GM23338 (cell line): ENCODE measurements around the gene GNAI3. TPM values are rescaled to one million over a fixed set of nuclear protein-coding genes. Genes with fewer than 3 reads are reported as not detected.

Source experiments
- ATAC-seq: fragments of 200-7000 bp; cut with Tn5 transposase; 3 replicates; pipeline ENCODE4 v1.9.1; 2020
- DNase-seq: peaks from one replicate; pipeline ENCODE4 v3.0.0-alpha.2; 2015; ENCODE audit warnings: low spot score
- H2AFZ ChIP-seq: fragments of 200-600 bp; sonication (generic); 2 replicates; pipeline ENCODE4 v1.8.0; 2016; ENCODE audit warnings: antibody characterized with exemption, mild to moderate bottlenecking, moderate library complexity
- H3F3A ChIP-seq: fragments of 200-600 bp; sonication (generic); replicated peaks from 2 replicates; pipeline ENCODE4 v1.8.0; 2017; ENCODE audit warnings: antibody characterized with exemption, mixed run types, low read depth
- H3K27ac ChIP-seq: fragments of 200-600 bp; sonication (generic); 2 replicates; pipeline ENCODE4 v1.6.1; 2016; ENCODE audit warnings: low read depth
- H3K27me3 ChIP-seq: fragments of 200-600 bp; sonication (generic); 2 replicates; pipeline ENCODE4 v1.8.0; 2016; ENCODE audit warnings: mild to moderate bottlenecking, mixed run types, moderate library complexity; ENCODE audit not compliant: insufficient read depth
- H3K36me3 ChIP-seq: fragments of 200-600 bp; sonication (generic); 2 replicates; pipeline ENCODE4 v1.8.0; 2016; ENCODE audit warnings: mild to moderate bottlenecking; ENCODE audit not compliant: insufficient read depth
- H3K4me1 ChIP-seq: fragments of 200-600 bp; sonication (generic); 2 replicates; pipeline ENCODE4 v1.8.0; 2016; ENCODE audit warnings: mild to moderate bottlenecking, moderate library complexity; ENCODE audit not compliant: insufficient read depth
- H3K4me2 ChIP-seq: fragments of 200-600 bp; sonication (generic); 2 replicates; pipeline ENCODE4 v1.7.1; 2017; ENCODE audit warnings: mixed run types
- H3K4me3 ChIP-seq: fragments of 200-600 bp; sonication (generic); 2 replicates; pipeline ENCODE4 v1.6.1; 2016; ENCODE audit warnings: mixed run types
- H3K79me2 ChIP-seq: fragments of 200-600 bp; sonication (generic); replicated peaks from 2 replicates; pipeline ENCODE4 v1.8.0; 2017; ENCODE audit warnings: mild to moderate bottlenecking; ENCODE audit not compliant: insufficient read depth
- H3K9me2 ChIP-seq: fragments of 200-600 bp; sonication (generic); 2 replicates; pipeline ENCODE4 v1.8.0; 2017; ENCODE audit not compliant: insufficient read depth
- H4K20me1 ChIP-seq: fragments of 200-600 bp; sonication (generic); replicated peaks from 2 replicates; pipeline ENCODE4 v1.8.0; 2017; ENCODE audit warnings: mild to moderate bottlenecking; ENCODE audit not compliant: insufficient read depth
- H3K27ac Mint-ChIP-seq: 2 replicates; pipeline ENCODE4 v1.8.0; 2020; ENCODE audit warnings: inconsistent platforms, mild to moderate bottlenecking, moderate library complexity, mixed read lengths
- H3K27me3 Mint-ChIP-seq: 3 replicates; pipeline ENCODE4 v1.8.0; 2022; ENCODE audit warnings: low read depth, mild to moderate bottlenecking, moderate library complexity, mixed read lengths, inconsistent platforms; ENCODE audit not compliant: insufficient read depth, poor library complexity
- H3K36me3 Mint-ChIP-seq: 3 replicates; pipeline ENCODE4 v1.8.0; 2021; ENCODE audit warnings: low read depth, mild to moderate bottlenecking, inconsistent platforms, moderate library complexity, mixed read lengths
- H3K4me1 Mint-ChIP-seq: 3 replicates; pipeline ENCODE4 v1.8.0; 2020; ENCODE audit warnings: mild to moderate bottlenecking, inconsistent platforms, mixed read lengths
- H3K4me3 Mint-ChIP-seq: 3 replicates; pipeline ENCODE4 v1.8.0; 2021; ENCODE audit warnings: moderate library complexity, mild to moderate bottlenecking, inconsistent platforms, mixed read lengths
- H3K9me3 Mint-ChIP-seq: 3 replicates; pipeline ENCODE4 v1.8.0; 2020; ENCODE audit warnings: moderate library complexity, mild to moderate bottlenecking, inconsistent platforms, mixed read lengths
- CREB1 ChIP-seq: fragments of 250-450 bp; sonication (Bioruptor Pico); IDR thresholded peaks from 2 replicates; pipeline ENCODE4 v1.5.0; 2020; ENCODE audit warnings: low read depth, mild to moderate bottlenecking, moderate library complexity
- ETS1 ChIP-seq: IDR thresholded peaks from 2 replicates; pipeline ENCODE4 v1.6.1; 2016; ENCODE audit warnings: antibody characterized with exemption
- EZH2 ChIP-seq: fragments of 200-600 bp; sonication (generic); IDR thresholded peaks from one replicate; pipeline ENCODE4 v1.8.0; 2017; ENCODE audit warnings: antibody characterized with exemption, mild to moderate bottlenecking, low read depth; ENCODE audit not compliant: unreplicated experiment
- EZH2phosphoT487 ChIP-seq: fragments of 200-600 bp; sonication (generic); IDR thresholded peaks from one replicate; pipeline ENCODE4 v1.8.1; 2018; ENCODE audit warnings: antibody characterized with exemption; ENCODE audit not compliant: unreplicated experiment
- JUNB ChIP-seq: IDR thresholded peaks from one replicate; pipeline ENCODE4 v1.6.1; 2016; ENCODE audit warnings: antibody characterized with exemption; ENCODE audit not compliant: unreplicated experiment
- NANOG ChIP-seq: IDR thresholded peaks from 2 replicates; pipeline ENCODE4 v1.6.1; 2016; ENCODE audit warnings: antibody characterized with exemption, borderline replicate concordance
- POLR2AphosphoS5 ChIP-seq: IDR thresholded peaks from 2 replicates; pipeline ENCODE4 v1.6.1; 2016; ENCODE audit warnings: antibody characterized with exemption, low read depth
- REST ChIP-seq: IDR thresholded peaks from one replicate; pipeline ENCODE4 v1.6.1; 2018; ENCODE audit warnings: antibody characterized with exemption; ENCODE audit not compliant: unreplicated experiment
- STAT1 ChIP-seq: IDR thresholded peaks from one replicate; pipeline ENCODE4 v1.6.1; 2016; ENCODE audit warnings: antibody characterized with exemption; ENCODE audit not compliant: unreplicated experiment
- ZNF114 ChIP-seq: fragments of 250-450 bp; sonication (Bioruptor Pico); IDR thresholded peaks from 2 replicates; pipeline ENCODE4 v1.5.0; 2020; ENCODE audit warnings: mild to moderate bottlenecking, moderate library complexity
- ZNF331 ChIP-seq: fragments of 250-450 bp; sonication (Bioruptor Pico); IDR thresholded peaks from 2 replicates; pipeline ENCODE4 v1.5.0; 2020; ENCODE audit warnings: low read depth, mild to moderate bottlenecking, moderate library complexity
- ZNF462 ChIP-seq: fragments of 250-450 bp; sonication (Bioruptor Pico); IDR thresholded peaks from 2 replicates; pipeline ENCODE4 v1.5.0; 2020; ENCODE audit warnings: mild to moderate bottlenecking, moderate library complexity
- polyA plus RNA-seq: library from polyadenylated mRNA; unstranded; fragments of >200 nt; fragmentation: Nextera tagmentation; extraction: Ambion mirVana; gene quantifications from 2 replicates; pipeline ENCODE4 v1.2.1, GENCODE V29; 2016
- total RNA-seq: library from RNA; depleted of rRNA; stranded (reverse); fragments of >200 nt; shearing (Covaris generic); gene quantifications from 2 replicates; pipeline ENCODE4 v1.2.3, GENCODE V29; 2014
- TF ChIP-seq, protein P1 (sequence below), 2 experiments: fragments of 200-600 bp in 1 of 2; sonication (generic) in 1 of 2; conservative IDR thresholded peaks; 2 replicates each; pipeline versions ENCODE4 v1.5.1 to v1.6.1; 2016 to 2017; ENCODE audit warnings: antibody characterized with exemption in 2 of 2, low read depth in 2 of 2, mild to moderate bottlenecking in 2 of 2, moderate library complexity in 1 of 2

Gene GNAI3
- total and polyA plus RNA-seq, 2 experiments from 2014 or later, result 4.5 to 10.2 TPM

GRCh38 chr1:109649491-109649914 is 101.1 kb downstream of the GNAI3 start:
- no peaks in the 10 kb centered on the region for H3K36me3 Mint-ChIP-seq
- Histone ChIP-seq H3K4me3 (no peak overlapping the region), H4K20me1 (no peaks in the 10 kb centered on the region), H3K4me2 (no peak overlapping the region), H3K36me3 (no peaks in the 10 kb centered on the region), H3K27ac (no peak overlapping the region), H3K27me3 (peaks cover 11% of the 10 kb centered on the region), H2AFZ (0 out of 2 replicates have a peak overlapping the region, but pooled peaks have one; percentile 20), H3K9me2 (no peaks in the 10 kb centered on the region), H3K4me1 (no peaks in the 10 kb centered on the region), H3F3A (no peaks in the 10 kb centered on the region), H3K79me2 (no peaks in the 10 kb centered on the region)
- H3K27me3 Mint-ChIP-seq, result peaks cover 2% of the 10 kb centered on the region
- DNase-seq (no peak), ATAC-seq (no peak)
- H3K4me3 Mint-ChIP-seq, result no peak overlapping the region
- no peak for TF ChIP-seq JUNB
- TF ChIP-seq STAT1, result no peak
- TF ChIP-seq EZH2, result no peak
- no peak for TF ChIP-seq POLR2AphosphoS5
- no peak for TF ChIP-seq EZH2phosphoT487
- no peak for TF ChIP-seq NANOG
- no peak for TF ChIP-seq ETS1
- TF ChIP-seq ZNF114 (CRISPR knock-in tag), result no peak
- TF ChIP-seq ZNF462, result no peak
- TF ChIP-seq, protein P1, sequence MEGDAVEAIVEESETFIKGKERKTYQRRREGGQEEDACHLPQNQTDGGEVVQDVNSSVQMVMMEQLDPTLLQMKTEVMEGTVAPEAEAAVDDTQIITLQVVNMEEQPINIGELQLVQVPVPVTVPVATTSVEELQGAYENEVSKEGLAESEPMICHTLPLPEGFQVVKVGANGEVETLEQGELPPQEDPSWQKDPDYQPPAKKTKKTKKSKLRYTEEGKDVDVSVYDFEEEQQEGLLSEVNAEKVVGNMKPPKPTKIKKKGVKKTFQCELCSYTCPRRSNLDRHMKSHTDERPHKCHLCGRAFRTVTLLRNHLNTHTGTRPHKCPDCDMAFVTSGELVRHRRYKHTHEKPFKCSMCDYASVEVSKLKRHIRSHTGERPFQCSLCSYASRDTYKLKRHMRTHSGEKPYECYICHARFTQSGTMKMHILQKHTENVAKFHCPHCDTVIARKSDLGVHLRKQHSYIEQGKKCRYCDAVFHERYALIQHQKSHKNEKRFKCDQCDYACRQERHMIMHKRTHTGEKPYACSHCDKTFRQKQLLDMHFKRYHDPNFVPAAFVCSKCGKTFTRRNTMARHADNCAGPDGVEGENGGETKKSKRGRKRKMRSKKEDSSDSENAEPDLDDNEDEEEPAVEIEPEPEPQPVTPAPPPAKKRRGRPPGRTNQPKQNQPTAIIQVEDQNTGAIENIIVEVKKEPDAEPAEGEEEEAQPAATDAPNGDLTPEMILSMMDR (conservative IDR thresholded peaks at IDR 0.05; ENCODE audit: low read depth in 2 of 2), result no peak; a peak in 1 of 4 replicates
- TF ChIP-seq REST, result no peak
- TF ChIP-seq CREB1 (CRISPR knock-in tag), result no peak
- TF ChIP-seq ZNF331 (CRISPR knock-in tag), result no peak
- peaks cover under 1% of the 10 kb centered on the region; the same call in 2 of the 3 replicates for H3K4me1 Mint-ChIP-seq
- no peak overlapping the region for H3K27ac Mint-ChIP-seq
- H3K9me3 Mint-ChIP-seq, result no peaks in the 10 kb centered on the region
